HL-60 (cell line): Measurements from ENCODE around the gene MACROD2.

Experiments used
- POLR2AphosphoS5 ChIP-seq: IDR thresholded peaks from 2 replicates; pipeline ENCODE4 v1.6.1; 2012; ENCODE audit warnings: low read depth
- SPI1 ChIP-seq: IDR thresholded peaks from 2 replicates; pipeline ENCODE4 v1.6.1; 2012; ENCODE audit warnings: low read depth, mild to moderate bottlenecking, borderline replicate concordance
- TF ChIP-seq, protein P1 (sequence below): IDR thresholded peaks from one replicate; pipeline ENCODE4 v1.5.1; 2011; ENCODE audit warnings: low read length, control low read depth, inconsistent platforms; ENCODE audit not compliant: insufficient read depth
- TF ChIP-seq, protein P2 (sequence below): IDR thresholded peaks from 2 replicates; pipeline ENCODE4 v1.6.1; 2012; ENCODE audit warnings: low read depth; ENCODE audit not compliant: insufficient replicate concordance

DNA sequence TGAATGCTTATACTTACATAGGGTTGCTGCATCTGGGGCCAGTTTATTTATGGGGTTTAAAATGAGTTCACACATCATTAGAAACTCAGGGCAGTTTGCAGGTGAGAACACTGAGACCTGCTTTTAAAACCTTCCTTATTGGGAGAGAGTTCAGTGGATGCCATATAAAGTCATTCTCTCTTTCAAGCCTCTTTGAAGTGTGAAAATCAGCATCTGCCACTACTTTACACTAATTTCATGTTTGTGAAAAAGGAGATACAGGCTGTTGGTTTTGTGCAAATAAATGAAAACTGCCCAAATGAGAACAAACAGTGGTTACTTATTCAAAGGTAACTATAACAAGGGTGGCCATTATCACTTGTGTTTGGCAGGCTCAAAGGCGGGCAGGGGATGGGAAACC is 2047.4 kb downstream of the MACROD2 start:
- TF ChIP-seq SPI1 (no peak), POLR2AphosphoS5 (no peak)
- TF ChIP-seq, protein P1, sequence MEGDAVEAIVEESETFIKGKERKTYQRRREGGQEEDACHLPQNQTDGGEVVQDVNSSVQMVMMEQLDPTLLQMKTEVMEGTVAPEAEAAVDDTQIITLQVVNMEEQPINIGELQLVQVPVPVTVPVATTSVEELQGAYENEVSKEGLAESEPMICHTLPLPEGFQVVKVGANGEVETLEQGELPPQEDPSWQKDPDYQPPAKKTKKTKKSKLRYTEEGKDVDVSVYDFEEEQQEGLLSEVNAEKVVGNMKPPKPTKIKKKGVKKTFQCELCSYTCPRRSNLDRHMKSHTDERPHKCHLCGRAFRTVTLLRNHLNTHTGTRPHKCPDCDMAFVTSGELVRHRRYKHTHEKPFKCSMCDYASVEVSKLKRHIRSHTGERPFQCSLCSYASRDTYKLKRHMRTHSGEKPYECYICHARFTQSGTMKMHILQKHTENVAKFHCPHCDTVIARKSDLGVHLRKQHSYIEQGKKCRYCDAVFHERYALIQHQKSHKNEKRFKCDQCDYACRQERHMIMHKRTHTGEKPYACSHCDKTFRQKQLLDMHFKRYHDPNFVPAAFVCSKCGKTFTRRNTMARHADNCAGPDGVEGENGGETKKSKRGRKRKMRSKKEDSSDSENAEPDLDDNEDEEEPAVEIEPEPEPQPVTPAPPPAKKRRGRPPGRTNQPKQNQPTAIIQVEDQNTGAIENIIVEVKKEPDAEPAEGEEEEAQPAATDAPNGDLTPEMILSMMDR = no peak
- TF ChIP-seq, protein P2, sequence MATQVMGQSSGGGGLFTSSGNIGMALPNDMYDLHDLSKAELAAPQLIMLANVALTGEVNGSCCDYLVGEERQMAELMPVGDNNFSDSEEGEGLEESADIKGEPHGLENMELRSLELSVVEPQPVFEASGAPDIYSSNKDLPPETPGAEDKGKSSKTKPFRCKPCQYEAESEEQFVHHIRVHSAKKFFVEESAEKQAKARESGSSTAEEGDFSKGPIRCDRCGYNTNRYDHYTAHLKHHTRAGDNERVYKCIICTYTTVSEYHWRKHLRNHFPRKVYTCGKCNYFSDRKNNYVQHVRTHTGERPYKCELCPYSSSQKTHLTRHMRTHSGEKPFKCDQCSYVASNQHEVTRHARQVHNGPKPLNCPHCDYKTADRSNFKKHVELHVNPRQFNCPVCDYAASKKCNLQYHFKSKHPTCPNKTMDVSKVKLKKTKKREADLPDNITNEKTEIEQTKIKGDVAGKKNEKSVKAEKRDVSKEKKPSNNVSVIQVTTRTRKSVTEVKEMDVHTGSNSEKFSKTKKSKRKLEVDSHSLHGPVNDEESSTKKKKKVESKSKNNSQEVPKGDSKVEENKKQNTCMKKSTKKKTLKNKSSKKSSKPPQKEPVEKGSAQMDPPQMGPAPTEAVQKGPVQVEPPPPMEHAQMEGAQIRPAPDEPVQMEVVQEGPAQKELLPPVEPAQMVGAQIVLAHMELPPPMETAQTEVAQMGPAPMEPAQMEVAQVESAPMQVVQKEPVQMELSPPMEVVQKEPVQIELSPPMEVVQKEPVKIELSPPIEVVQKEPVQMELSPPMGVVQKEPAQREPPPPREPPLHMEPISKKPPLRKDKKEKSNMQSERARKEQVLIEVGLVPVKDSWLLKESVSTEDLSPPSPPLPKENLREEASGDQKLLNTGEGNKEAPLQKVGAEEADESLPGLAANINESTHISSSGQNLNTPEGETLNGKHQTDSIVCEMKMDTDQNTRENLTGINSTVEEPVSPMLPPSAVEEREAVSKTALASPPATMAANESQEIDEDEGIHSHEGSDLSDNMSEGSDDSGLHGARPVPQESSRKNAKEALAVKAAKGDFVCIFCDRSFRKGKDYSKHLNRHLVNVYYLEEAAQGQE = no peak
